ENCODE results near the gene DNMT3B.

DNMT3B gene

GRCh38 chr20:32741151-32741550 is 21.0 kb upstream of the DNMT3B start:
- DNase-seq (ENCODE audit: low read depth), result no peak
- no peak overlapping the region for H3K4me3 ChIP-seq (ENCODE audit: low read length)
- TF ChIP-seq CTCF (conservative IDR thresholded peaks at IDR 0.05; ENCODE audit: low read depth, low read length), result no peak

GRCh38 chr20:32742322-32743236 is 19.6 kb upstream of the DNMT3B start:
- no peak for DNase-seq (ENCODE audit: low read depth)
- H3K4me3 ChIP-seq (ENCODE audit: low read length), result peak overlapping the region; percentile 84
- TF ChIP-seq CTCF (conservative IDR thresholded peaks at IDR 0.05; ENCODE audit: low read depth, low read length), result no peak

- no peak for TF ChIP-seq CTCF (conservative IDR thresholded peaks at IDR 0.05; ENCODE audit: low read depth, low read length)
- DNase-seq (ENCODE audit: low read depth), result peak; percentile 19
- peak within 1 kb of the TSS; percentile 84 for H3K4me3 ChIP-seq (ENCODE audit: low read length)
Measured at GRCh38 chr20:32743237-32744112, 18.7 kb upstream of the DNMT3B start, which contains the start of gene COMMD7. Gene COMMD7 (minus strand): TSS chr20:32743467. CDS start chr20:32743391, 76 bp downstream.

- H3K4me3 ChIP-seq (ENCODE audit: low read length), result no peak overlapping the region
- TF ChIP-seq CTCF (conservative IDR thresholded peaks at IDR 0.05; ENCODE audit: low read depth, low read length), result no peak
- DNase-seq (ENCODE audit: low read depth), result no peak
Measured at GRCh38 chr20:32749914-32750637, 12.1 kb upstream of the DNMT3B start.

- no peak for TF ChIP-seq CTCF (conservative IDR thresholded peaks at IDR 0.05; ENCODE audit: low read depth, low read length)
- DNase-seq (ENCODE audit: low read depth), result no peak
- no peak overlapping the region for H3K4me3 ChIP-seq (ENCODE audit: low read length)
Measured at GRCh38 chr20:32751293-32751692, 10.9 kb upstream of the DNMT3B start.

GRCh38 chr20:32751702-32752457 is 10.3 kb upstream of the DNMT3B start:
- H3K4me3 ChIP-seq (ENCODE audit: low read length), result no peak overlapping the region
- TF ChIP-seq CTCF (conservative IDR thresholded peaks at IDR 0.05; ENCODE audit: low read depth, low read length), result no peak
- DNase-seq (ENCODE audit: low read depth), result no peak

Measured in retinal pigment epithelial cell (primary cell).